NCI-H2196 treated with DMSO at 0.1 percent for 48 hours (cell line): Measurements from ENCODE around the gene DNMT3B.

Experiments
- DNase-seq: peaks from one replicate; lab custom pipeline; 2025; ENCODE audit not compliant: unreplicated experiment; lab: John Stamatoyannopoulos, UW

DNMT3B gene

GRCh38 chr20:32820698-32821377 is 58.7 kb downstream of the DNMT3B start:
- no peak for DNase-seq

GRCh38 chr20:32822225-32822624 is 60.0 kb downstream of the DNMT3B start:
- no peak for DNase-seq

- DNase-seq: no peak
Observed at GRCh38 chr20:32823078-32823477, 60.9 kb downstream of the DNMT3B start.

GRCh38 chr20:32823737-32824588 is 61.8 kb downstream of the DNMT3B start:
- DNase-seq: no peak

GRCh38 chr20:32828029-32828680 is 66.0 kb downstream of the DNMT3B start:
- DNase-seq: no peak

- DNase-seq: no peak
Observed at GRCh38 chr20:32829311-32830005, 67.3 kb downstream of the DNMT3B start.

GRCh38 chr20:32830437-32830836 is 68.3 kb downstream of the DNMT3B start:
- DNase-seq: no peak

GRCh38 chr20:32831982-32832381 is 69.8 kb downstream of the DNMT3B start:
- no peak for DNase-seq

GRCh38 chr20:32832664-32833063 is 70.5 kb downstream of the DNMT3B start:
- DNase-seq: no peak

- no peak for DNase-seq
Observed at GRCh38 chr20:32834972-32835371, 72.8 kb downstream of the DNMT3B start.

GRCh38 chr20:32837157-32837556 is 75.0 kb downstream of the DNMT3B start:
- DNase-seq: no peak

GRCh38 chr20:32839227-32839981 is 77.2 kb downstream of the DNMT3B start:
- no peak for DNase-seq

GRCh38 chr20:32839982-32840285 is 77.7 kb downstream of the DNMT3B start:
- DNase-seq: no peak

GRCh38 chr20:32841174-32841573 is 79.0 kb downstream of the DNMT3B start:
- no peak for DNase-seq

- DNase-seq: no peak
Observed at GRCh38 chr20:32841632-32842031, 79.4 kb downstream of the DNMT3B start.

GRCh38 chr20:32842688-32843524 is 80.7 kb downstream of the DNMT3B start:
- no peak for DNase-seq

GRCh38 chr20:32845786-32846185 is 83.6 kb downstream of the DNMT3B start:
- DNase-seq: no peak

GRCh38 chr20:32846852-32847251 is 84.7 kb downstream of the DNMT3B start:
- DNase-seq: no peak

- no peak for DNase-seq
Observed at GRCh38 chr20:32847964-32848363, 85.8 kb downstream of the DNMT3B start.

GRCh38 chr20:32848846-32849245 is 86.7 kb downstream of the DNMT3B start:
- DNase-seq: no peak
